NCI-H526 treated with DMSO at 0.1 percent for 48 hours (cell line): ENCODE results near the gene PRG3.

Experiments
- DNase-seq: peaks from one replicate; lab custom pipeline; 2025; lab: John Stamatoyannopoulos, UW

Gene PRG3

GRCh38 chr11:57359396-57359795 lies 21.6 kb downstream of the PRG3 start:
- no peak for DNase-seq

DNA sequence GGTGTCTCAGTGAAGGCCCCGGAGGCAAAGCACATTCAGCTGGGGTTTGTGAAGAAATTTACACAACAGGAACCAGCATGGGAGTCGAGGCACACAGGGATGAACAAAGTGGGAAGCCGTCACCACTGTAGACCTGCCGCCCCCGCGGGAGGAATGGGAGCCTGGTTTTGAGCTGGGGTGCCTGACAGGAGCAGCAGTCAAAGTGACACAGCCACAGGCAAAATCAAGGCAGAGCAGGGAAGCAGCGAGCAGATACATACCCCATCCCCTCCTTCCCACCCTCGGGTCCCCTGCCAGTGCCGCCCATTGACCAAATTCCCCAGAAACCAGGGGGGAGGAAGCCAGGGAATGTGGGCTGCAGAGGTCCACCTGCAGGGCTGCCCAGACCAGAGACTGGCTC lies 22.0 kb downstream of the PRG3 start:
- DNase-seq: no peak

GRCh38 chr11:57358543-57358961 lies 22.4 kb downstream of the PRG3 start:
- no peak for DNase-seq

GRCh38 chr11:57357856-57358255 lies 23.1 kb downstream of the PRG3 start:
- DNase-seq: no peak

DNA sequence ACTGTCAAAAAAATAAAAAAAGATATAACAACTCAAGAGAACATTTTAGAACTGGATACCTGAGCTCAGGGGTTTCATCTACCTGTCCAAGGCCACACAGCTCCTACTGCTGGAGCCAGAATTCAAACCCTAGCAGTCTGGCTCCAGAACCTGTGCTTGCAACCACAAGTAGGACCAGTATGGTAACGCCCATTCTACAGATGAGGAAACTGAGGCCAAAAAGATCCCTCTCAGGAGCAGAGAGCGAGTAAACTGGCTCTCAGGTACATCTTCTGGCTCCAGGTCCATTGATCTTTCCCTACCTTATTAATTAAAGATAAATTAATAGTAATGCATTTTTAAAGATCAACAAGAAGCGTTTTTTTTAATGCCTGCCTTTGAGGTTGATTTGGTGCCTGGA lies 23.6 kb downstream of the PRG3 start:
- no peak for DNase-seq

GRCh38 chr11:57356268-57356667 lies 24.7 kb downstream of the PRG3 start:
- no peak for DNase-seq

GRCh38 chr11:57354699-57355098 lies 26.3 kb downstream of the PRG3 start:
- no peak for DNase-seq

- DNase-seq: no peak
These were observed 27.1 kb downstream of the PRG3 start for GRCh38 chr11:57353852-57354251.

DNA sequence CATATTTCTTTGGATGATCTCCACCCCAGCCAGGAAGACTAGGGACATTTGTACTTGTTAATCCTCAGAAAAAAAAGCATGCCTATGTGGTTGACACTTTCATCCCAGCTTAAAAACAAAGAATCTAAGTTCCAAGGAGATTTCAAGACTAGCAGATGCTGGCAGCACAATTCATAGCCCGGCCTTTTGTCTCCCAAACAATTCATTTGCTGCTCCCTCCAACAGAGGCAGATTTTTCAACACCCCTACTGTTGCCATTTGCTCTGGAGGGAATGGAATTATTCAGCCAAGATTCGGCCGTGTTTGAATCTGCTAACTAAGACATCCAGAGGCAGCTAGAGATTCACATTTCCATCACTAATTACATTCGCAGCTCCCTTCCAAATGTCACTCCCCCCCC lies 27.5 kb downstream of the PRG3 start:
- no peak for DNase-seq

DNA sequence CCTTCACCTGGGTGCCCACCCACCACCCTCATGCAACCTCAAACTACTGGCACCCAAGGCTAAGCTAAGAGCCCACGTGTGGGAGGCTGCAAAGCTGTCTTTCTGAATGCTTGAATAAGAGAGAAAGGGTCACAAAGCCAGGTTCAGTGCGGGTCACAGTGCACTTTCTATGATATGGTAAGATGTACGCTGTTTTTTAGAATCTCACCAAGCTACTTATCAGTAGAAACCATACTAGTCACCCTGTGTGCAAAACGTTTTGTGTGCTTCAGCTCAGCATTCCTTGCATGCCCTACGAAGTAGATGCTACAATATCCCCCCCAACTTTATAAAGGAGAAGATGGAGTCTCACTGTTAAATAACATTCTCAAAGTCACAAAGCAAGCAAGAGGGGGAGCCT lies 27.9 kb downstream of the PRG3 start:
- no peak for DNase-seq

DNA sequence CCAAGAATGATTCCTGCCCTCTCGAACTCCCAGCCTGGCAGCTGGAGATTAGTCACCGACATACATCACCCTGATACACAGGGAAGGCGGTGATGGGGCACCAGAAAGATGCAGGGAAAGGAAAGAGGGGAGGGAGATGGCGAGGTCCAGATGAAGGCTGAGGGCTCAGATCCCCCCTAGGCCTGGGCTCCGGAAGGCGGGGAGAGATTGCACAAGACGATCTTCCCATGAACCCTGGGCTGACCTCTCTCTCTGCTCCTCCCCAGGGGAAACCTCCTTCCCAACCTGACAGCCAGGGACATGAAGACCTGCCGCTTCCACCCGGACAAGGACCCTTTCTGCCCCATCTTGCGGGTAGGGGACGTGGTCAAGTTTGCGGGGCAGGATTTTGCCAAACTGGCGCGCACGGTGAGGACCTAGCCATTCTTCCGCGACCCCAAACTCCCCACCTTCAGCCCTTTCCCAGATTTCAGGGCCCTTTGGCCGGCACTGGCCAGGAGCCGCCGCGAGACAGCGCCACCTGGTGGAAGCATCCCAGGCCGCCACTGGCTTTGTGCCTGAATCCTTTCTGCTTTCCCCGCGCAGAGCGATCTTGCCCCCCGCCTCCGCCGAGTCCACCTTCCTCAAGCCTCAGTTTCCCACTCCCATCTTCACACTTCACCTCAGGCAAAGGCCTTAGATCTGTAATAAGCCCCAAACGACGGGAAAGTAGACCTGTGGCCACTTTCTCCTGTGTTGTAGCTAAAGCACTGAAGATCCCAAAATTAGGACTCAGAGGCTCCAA lies 31.3 kb downstream of the PRG3 start:
- no peak for DNase-seq

- no peak for DNase-seq
These were observed 32.2 kb downstream of the PRG3 start for GRCh38 chr11:57348636-57349313.

GRCh38 chr11:57348052-57348451 lies 32.9 kb downstream of the PRG3 start:
- no peak for DNase-seq

DNA sequence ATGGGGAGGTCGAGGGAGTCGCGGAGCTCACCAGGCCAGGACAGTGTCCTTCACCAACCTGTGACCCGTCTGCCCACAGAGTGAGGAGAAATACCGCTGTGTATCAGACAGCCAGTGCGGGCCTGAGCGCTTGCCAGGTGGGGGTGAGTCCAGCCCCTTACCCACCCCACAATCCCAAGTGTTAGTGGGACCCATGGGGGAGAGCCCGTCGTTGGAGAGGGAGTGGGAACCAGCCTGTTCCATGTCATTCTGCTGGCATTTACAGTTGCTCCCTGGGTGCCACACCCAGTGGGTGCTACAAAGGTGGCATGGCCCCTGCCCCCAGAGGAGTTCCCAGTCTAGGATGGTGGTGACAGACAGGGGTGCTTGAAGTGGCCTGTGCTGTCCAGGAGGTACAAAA lies 33.6 kb downstream of the PRG3 start:
- no peak for DNase-seq

DNA sequence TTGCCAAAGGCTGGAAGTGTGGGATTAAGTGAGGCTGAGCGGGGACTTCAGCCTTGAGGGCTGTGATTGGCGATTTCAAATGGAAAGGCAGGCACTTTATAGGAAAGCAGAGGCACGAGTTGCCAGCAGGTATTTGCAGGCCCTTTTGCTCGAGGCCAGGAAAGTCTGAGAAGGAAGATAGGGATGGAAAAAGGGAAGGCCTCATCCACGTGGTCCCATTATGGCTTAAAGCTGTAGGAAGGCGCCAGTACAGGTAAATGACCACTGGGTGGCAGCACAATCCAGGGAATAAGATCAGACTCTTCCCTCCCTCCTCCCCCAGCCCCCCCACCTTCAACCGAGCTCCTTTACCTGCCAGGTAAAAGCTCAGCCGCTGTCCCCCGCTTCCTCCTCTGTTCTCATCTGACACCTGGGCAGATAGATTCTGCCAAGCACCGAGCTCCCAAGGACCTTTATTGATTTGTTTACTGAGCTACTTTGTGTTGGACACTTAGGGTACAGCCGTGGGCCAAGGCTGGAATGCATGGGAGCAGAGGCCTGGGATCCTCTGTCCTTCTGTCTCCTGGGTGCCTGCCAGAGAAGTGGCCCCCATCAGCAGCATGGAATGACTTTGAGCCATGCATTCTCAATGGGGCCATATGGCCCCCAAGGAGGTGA lies 35.3 kb downstream of the PRG3 start:
- DNase-seq: peak; percentile 48

DNA sequence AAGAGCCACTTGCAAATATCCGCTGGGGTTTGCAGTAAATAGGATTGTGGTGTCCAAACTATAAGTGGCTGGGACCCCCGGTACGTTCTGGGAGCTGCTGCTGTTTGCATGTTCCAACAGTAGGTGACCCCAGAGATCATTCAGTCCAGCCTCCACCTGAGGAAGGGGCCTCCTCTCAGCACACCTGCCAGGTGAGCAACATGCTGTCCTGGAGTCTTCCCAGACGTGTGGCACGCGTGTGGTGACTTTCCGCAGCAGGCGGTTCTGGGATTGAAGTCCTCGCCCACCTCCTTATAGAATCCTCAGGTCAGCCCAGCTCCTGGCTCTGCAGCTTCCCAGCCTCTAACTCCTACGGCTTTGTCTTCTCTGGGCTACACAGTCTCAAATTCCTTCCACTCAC lies 36.1 kb downstream of the PRG3 start:
- no peak for DNase-seq

DNA sequence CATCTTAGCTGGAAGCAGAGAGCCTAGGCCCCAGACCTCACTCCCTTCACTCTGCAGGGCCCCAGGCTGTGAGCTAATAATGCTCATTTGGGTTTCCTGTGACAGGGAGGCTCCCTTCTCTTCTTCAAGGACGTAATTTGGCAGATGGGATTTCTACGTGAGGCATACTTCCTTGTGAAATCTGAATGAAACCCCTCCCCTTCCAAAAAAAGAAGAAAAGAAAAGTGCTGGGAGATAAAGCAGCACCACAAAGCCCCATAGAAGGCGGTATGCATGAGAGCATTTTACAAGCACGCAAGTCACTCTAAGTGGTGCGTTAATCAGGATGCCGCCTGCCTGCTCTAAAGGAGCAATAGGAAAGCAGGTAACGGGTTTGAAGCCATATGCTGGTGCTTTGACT lies 37.1 kb downstream of the PRG3 start:
- no peak for DNase-seq

GRCh38 chr11:57342702-57343101 lies 38.2 kb downstream of the PRG3 start:
- DNase-seq: no peak

- DNase-seq: no peak
These were observed 39.6 kb downstream of the PRG3 start for GRCh38 chr11:57341250-57341808.

- peak; percentile 54 for DNase-seq
These were observed 40.8 kb downstream of the PRG3 start for GRCh38 chr11:57340039-57340615.

GRCh38 chr11:57339328-57339727 lies 41.6 kb downstream of the PRG3 start:
- DNase-seq: no peak

- no peak for DNase-seq
These were observed 42.8 kb downstream of the PRG3 start, which contains the start of gene P2RX3 for GRCh38 chr11:57338142-57338541. P2RX3 (plus strand) TSS chr11:57338352; CDS start chr11:57338551, 199 bp downstream.
